ENCODE data around the gene GDPD4.

Gene GDPD4

DNA sequence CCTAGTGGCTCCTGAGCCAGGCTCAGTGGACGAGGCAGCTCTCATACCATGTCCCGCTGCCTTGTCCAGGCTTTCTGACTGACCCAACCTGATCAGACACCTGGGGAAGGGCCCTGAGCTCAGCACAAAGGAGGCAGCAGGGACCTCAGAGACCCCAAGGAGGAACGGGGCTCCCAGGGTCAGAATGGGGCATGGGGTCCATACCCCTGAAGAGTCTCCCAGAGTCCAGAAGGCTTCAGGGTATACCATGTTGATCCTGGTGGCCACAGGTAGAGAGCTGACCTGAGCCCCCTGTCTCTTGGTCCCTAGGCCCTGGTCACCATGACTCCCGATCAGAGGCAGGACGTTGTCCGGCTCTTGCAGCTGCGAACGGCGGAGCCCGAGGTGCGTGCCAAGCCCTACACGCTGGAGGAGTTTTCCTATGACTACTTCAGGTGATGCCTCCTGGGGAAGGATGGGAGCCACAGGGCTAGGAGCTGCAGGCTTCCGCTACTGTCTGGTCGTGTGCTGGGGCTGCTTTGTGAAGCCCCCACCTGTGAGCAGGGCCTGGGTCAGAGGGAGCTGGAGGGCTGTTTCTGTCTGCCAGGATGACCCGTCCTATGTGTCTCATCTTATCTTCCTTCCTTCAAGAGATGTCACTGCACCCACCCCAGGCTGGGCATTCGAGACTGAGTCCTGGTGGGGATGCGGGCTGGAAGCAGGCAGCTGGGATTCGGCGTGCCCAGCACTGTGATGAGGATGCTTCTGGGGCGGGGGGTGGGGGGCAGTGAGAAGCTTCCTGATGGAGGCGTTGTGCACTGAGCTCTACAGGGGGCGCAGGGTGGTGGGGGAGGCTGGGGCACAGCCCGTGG, 99.3 kb downstream of the GDPD4 start:
- no peak overlapping the region for H3K9ac ChIP-seq (ENCODE audit: low read depth, low read length)
- no peaks in the 10 kb centered on the region for H3K36me3 ChIP-seq (ENCODE audit: insufficient read depth, low read length)
- H3K4me1 ChIP-seq (ENCODE audit: insufficient read depth, low read length) = peaks cover 6% of the 10 kb centered on the region; the same call in 1 of the 2 replicates
- no peaks in the 10 kb centered on the region for H3K9me3 ChIP-seq (ENCODE audit: control insufficient read depth, insufficient read depth, low read length)

GRCh38 chr11:77201370-77201769, 100.1 kb downstream of the GDPD4 start:
- H3K4me1 ChIP-seq (ENCODE audit: insufficient read depth, low read length) = peaks cover 6% of the 10 kb centered on the region; the same call in 1 of the 2 replicates
- no peak overlapping the region for H3K9ac ChIP-seq (ENCODE audit: low read depth, low read length)
- no peaks in the 10 kb centered on the region for H3K36me3 ChIP-seq (ENCODE audit: insufficient read depth, low read length)
- no peaks in the 10 kb centered on the region for H3K9me3 ChIP-seq (ENCODE audit: control insufficient read depth, insufficient read depth, low read length)

DNA sequence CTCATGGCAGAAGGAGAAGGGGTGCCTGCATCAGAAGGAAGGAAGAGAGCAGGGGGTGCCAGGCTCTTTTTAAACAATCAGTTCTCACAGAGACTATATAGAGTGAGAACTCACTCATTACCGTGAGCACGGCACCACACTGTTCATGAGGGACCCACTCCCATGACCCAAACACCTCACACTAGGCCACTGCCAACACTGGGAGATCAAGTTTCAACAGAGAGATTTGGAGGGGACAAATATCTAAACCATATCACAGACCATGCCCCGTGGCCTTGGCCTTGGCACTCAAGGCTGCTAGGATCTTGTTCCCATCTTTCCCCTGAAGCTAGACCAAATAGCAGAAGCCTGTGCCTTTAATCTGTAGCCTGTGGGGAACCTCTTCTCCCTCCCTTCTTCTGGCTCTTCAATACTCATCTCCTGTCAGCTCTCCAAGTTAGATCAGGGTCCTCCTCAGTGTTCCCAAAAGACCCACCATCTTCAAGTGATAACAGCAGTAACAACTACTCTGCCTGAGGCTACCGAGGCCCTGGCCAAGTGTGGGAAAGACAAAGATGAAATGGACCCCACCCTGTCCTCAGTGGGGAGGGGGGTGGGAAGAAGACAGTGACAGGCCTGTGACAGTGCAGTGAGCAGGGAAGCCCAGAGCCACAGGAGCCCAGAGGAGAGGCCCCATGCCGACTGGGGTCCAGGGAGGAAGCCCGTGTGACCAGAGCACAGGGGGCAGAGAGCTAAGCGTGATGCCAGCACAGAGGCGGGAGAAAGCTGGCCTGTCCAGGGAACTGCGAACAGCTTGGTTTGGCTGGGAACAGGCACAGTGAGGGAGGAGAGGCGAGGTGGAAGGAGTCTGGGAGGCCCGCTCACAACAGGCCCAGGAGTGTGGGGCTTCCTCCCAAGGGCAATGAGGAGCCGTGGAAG, 100.9 kb downstream of the GDPD4 start:
- Histone ChIP-seq H3K36me3 (ENCODE audit: insufficient read depth, low read length) (no peaks in the 10 kb centered on the region), H3K9me3 (ENCODE audit: control insufficient read depth, insufficient read depth, low read length) (no peaks in the 10 kb centered on the region), H3K4me1 (ENCODE audit: insufficient read depth, low read length) (peaks cover 6% of the 10 kb centered on the region; the same call in 1 of the 2 replicates), H3K9ac (ENCODE audit: low read depth, low read length) (no peak overlapping the region)

- Histone ChIP-seq H3K36me3 (ENCODE audit: insufficient read depth, low read length) (no peaks in the 10 kb centered on the region), H3K9me3 (ENCODE audit: control insufficient read depth, insufficient read depth, low read length) (no peaks in the 10 kb centered on the region), H3K4me1 (ENCODE audit: insufficient read depth, low read length) (peaks cover 6% of the 10 kb centered on the region; the same call in 1 of the 2 replicates), H3K9ac (ENCODE audit: low read depth, low read length) (no peak overlapping the region)
Observed at GRCh38 chr11:77199137-77199745, 102.2 kb downstream of the GDPD4 start.

DNA sequence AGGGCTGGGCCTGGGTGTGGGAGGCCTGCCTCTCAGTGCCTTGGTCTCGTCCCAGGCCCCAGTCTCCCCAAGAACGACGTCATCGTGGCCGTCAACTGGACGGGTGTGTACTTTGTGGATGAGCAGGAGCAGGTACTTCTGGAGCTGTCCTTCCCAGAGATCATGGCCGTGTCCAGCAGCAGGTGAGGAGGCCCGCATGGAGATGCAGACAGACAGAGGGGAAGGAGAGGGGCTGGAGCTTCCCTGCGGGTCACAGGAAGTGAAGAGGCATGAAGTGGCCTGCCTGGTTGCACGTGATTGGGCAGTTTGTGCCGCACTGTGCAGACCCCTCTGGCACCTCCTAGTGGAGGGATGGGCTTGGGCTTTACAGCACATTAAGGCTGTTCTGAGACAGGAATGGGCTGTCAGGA, 103.0 kb downstream of the GDPD4 start:
- Histone ChIP-seq H3K9ac (ENCODE audit: low read depth, low read length) (no peak overlapping the region), H3K36me3 (ENCODE audit: insufficient read depth, low read length) (no peaks in the 10 kb centered on the region), H3K9me3 (ENCODE audit: control insufficient read depth, insufficient read depth, low read length) (no peaks in the 10 kb centered on the region), H3K4me1 (ENCODE audit: insufficient read depth, low read length) (peaks cover 3% of the 10 kb centered on the region; the same call in 1 of the 2 replicates)

DNA sequence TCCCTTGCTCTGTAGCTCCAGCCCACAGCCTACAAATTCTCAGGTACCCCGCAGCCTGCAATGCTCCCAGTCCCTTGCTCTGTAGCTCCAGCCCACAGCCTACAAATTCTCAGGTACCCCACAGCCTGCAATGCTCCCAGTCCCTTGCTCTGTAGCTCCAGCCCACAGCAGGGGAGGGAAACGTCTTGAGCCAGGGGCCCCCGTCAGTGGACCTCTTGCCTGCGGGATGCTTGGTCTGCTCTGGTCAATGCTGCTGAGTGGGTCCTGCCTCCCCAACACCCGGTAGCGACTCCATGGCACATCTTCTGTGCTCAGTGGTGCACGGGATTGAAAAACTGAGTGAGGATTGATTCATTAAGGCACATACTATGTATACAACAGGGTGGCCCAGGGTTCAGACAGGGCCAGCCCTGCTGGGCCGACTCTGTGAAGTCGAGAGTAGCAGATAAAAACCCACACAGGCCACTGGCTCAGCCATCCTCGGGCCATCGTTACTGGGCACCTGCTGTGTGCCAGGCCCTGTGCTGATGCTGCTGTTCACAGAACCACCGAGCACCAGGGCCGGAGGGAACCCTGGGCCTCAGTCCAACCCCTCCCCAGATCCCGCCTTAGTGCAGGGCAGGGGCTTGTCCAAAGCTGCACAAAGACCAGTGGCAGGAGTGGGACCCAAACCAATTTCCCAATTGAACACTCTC, 103.7 kb downstream of the GDPD4 start:
- no peaks in the 10 kb centered on the region for H3K36me3 ChIP-seq (ENCODE audit: insufficient read depth, low read length)
- H3K4me1 ChIP-seq (ENCODE audit: insufficient read depth, low read length) = no peaks in the 10 kb centered on the region; the same call in 1 of the 2 replicates
- no peak overlapping the region for H3K9ac ChIP-seq (ENCODE audit: low read depth, low read length)
- H3K9me3 ChIP-seq (ENCODE audit: control insufficient read depth, insufficient read depth, low read length) = no peaks in the 10 kb centered on the region

- no peaks in the 10 kb centered on the region; the same call in 1 of the 2 replicates for H3K4me1 ChIP-seq (ENCODE audit: insufficient read depth, low read length)
- no peak overlapping the region for H3K9ac ChIP-seq (ENCODE audit: low read depth, low read length)
- H3K36me3 ChIP-seq (ENCODE audit: insufficient read depth, low read length) = no peaks in the 10 kb centered on the region
- no peaks in the 10 kb centered on the region for H3K9me3 ChIP-seq (ENCODE audit: control insufficient read depth, insufficient read depth, low read length)
Observed at GRCh38 chr11:77196961-77197360, 104.5 kb downstream of the GDPD4 start.

- no peak overlapping the region for H3K9ac ChIP-seq (ENCODE audit: low read depth, low read length)
- no peaks in the 10 kb centered on the region for H3K36me3 ChIP-seq (ENCODE audit: insufficient read depth, low read length)
- no peaks in the 10 kb centered on the region; the same call in 1 of the 2 replicates for H3K4me1 ChIP-seq (ENCODE audit: insufficient read depth, low read length)
- no peaks in the 10 kb centered on the region for H3K9me3 ChIP-seq (ENCODE audit: control insufficient read depth, insufficient read depth, low read length)
Observed at GRCh38 chr11:77195071-77195755, 106.3 kb downstream of the GDPD4 start.

DNA sequence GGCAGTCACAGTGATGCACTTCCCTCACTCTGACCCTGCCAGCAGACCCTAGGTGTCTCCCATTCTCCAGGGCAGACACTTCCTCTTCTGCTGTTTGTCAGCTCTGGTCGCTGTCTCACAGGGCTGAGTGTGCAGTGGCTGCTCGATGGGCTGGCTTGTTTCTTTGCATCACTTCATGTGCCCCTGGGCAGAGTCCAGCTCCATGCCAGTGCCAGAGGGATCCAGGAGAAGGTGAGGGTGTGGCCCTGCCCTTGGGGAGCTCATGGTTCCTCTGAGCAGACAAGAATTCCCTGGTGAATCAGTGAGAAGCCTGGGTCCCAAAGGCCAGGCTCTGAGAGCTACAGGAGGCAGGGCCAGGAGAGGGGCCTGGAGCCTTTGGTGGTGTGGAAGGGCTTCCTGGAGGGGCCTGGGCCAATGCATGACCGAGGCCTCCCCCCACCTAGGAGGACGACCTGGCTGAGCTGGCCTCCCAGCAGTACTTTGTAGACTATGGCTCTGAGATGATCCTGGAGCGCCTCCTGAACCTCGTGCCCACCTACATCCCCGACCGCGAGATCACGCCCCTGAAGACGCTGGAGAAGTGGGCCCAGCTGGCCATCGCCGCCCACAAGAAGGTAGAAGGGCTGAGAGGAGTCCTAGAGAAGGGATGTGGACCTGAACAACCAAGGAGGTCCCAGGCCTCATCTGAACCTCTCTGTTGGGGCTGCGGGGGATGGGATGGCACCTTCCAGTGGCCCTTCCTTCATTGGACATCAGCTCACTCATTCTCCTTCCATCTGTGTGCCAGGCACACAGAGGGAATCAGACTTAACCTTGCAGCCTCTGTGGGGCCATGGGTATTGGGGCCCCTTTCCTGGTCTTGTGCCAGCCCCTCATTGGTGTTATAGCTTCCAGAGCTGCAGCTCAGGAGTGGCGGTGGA, 107.3 kb downstream of the GDPD4 start:
- Histone ChIP-seq H3K36me3 (ENCODE audit: insufficient read depth, low read length) (no peaks in the 10 kb centered on the region), H3K9me3 (ENCODE audit: control insufficient read depth, insufficient read depth, low read length) (no peaks in the 10 kb centered on the region), H3K9ac (ENCODE audit: low read depth, low read length) (no peak overlapping the region), H3K4me1 (ENCODE audit: insufficient read depth, low read length) (peaks cover under 1% of the 10 kb centered on the region; the same call in 1 of the 2 replicates)

GRCh38 chr11:77193167-77193566, 108.3 kb downstream of the GDPD4 start:
- Histone ChIP-seq H3K9ac (ENCODE audit: low read depth, low read length) (no peak overlapping the region), H3K4me1 (ENCODE audit: insufficient read depth, low read length) (peaks cover 4% of the 10 kb centered on the region; the same call in 1 of the 2 replicates), H3K36me3 (ENCODE audit: insufficient read depth, low read length) (no peaks in the 10 kb centered on the region), H3K9me3 (ENCODE audit: control insufficient read depth, insufficient read depth, low read length) (no peaks in the 10 kb centered on the region)

- H3K9ac ChIP-seq (ENCODE audit: low read depth, low read length) = peak overlapping the region; percentile 47; the same call in 1 of the 2 replicates
Observed at GRCh38 chr11:77191823-77192495, 109.5 kb downstream of the GDPD4 start.

DNA sequence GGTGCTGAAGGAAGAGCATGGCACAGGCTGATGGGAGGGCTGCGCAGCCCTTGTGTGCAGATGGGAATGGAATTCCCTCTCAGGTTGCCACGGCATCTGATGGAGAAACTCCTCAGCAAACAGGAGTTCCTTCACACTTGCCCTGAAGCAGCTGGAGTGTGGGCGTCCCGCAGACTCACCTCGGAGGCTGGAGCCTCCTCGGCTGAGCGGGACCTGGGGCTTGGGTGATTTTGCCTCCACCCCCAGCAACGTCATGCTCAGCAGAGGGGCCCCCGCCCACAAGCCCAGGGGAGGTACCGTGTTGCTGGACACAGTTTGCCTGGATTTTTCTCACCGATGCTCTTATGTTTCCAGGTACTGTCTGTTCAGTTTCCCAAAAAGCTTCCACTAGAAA, 110.1 kb downstream of the GDPD4 start:
- no peaks in the 10 kb centered on the region for H3K36me3 ChIP-seq (ENCODE audit: insufficient read depth, low read length)
- no peaks in the 10 kb centered on the region for H3K9me3 ChIP-seq (ENCODE audit: control insufficient read depth, insufficient read depth, low read length)
- peak overlapping the region; percentile 47; the same call in 1 of the 2 replicates for H3K9ac ChIP-seq (ENCODE audit: low read depth, low read length)
- 0 out of 2 replicates have a peak, but pooled peaks cover 4% of the 10 kb centered on the region for H3K4me1 ChIP-seq (ENCODE audit: insufficient read depth, low read length)

More at GRCh38 chr11:77191823-77192495, 109.5 kb downstream of the GDPD4 start:
- Histone ChIP-seq H3K4me1 (ENCODE audit: insufficient read depth, low read length) (0 out of 2 replicates have a peak, but pooled peaks cover 4% of the 10 kb centered on the region), H3K9me3 (ENCODE audit: control insufficient read depth, insufficient read depth, low read length) (no peaks in the 10 kb centered on the region), H3K36me3 (ENCODE audit: insufficient read depth, low read length) (no peaks in the 10 kb centered on the region)
